GM19397 (cell line): Measurements from ENCODE around the gene NRP1.

Experiments used
- ATAC-seq: cut with Tn5 transposase; IDR thresholded peaks from one replicate; pipeline ENCODE4 v1.9.1; 2021; ENCODE audit warnings: mild to moderate bottlenecking, moderate library complexity; ENCODE audit not compliant: unreplicated experiment

The NRP1 gene

GRCh38 chr10:33192190-33192589, 142.3 kb downstream of the NRP1 start:
- ATAC-seq, result no peak

GRCh38 chr10:33190406-33190805, 144.1 kb downstream of the NRP1 start:
- ATAC-seq, result no peak

- ATAC-seq, result no peak
Measured at GRCh38 chr10:33189808-33190207, 144.7 kb downstream of the NRP1 start.

GRCh38 chr10:33189363-33189762, 145.1 kb downstream of the NRP1 start:
- ATAC-seq, result no peak

- ATAC-seq, result no peak
Measured at GRCh38 chr10:33187427-33187999, 147.0 kb downstream of the NRP1 start.

- ATAC-seq, result no peak
Measured at GRCh38 chr10:33186150-33186549, 148.3 kb downstream of the NRP1 start.

GRCh38 chr10:33183655-33184054, 150.8 kb downstream of the NRP1 start:
- ATAC-seq, result no peak

GRCh38 chr10:33180921-33181320, 153.5 kb downstream of the NRP1 start:
- no peak for ATAC-seq

GRCh38 chr10:33180390-33180789, 154.1 kb downstream of the NRP1 start:
- no peak for ATAC-seq

- ATAC-seq, result no peak
Measured at GRCh38 chr10:33179067-33179466, 155.4 kb downstream of the NRP1 start.

GRCh38 chr10:33178026-33178755, 156.3 kb downstream of the NRP1 start:
- ATAC-seq, result no peak

GRCh38 chr10:33176688-33177087, 157.8 kb downstream of the NRP1 start:
- no peak for ATAC-seq

GRCh38 chr10:33174674-33175434, 159.6 kb downstream of the NRP1 start:
- ATAC-seq, result no peak

- no peak for ATAC-seq
Measured at GRCh38 chr10:33165911-33166310, 168.6 kb downstream of the NRP1 start.

- no peak for ATAC-seq
Measured at GRCh38 chr10:33164060-33164709, 170.3 kb downstream of the NRP1 start.

GRCh38 chr10:33162248-33162575, 172.3 kb downstream of the NRP1 start:
- no peak for ATAC-seq

- no peak for ATAC-seq
Measured at GRCh38 chr10:33161550-33162247, 172.8 kb downstream of the NRP1 start.

- ATAC-seq, result no peak
Measured at GRCh38 chr10:33160151-33160550, 174.3 kb downstream of the NRP1 start.

- ATAC-seq, result no peak
Measured at GRCh38 chr10:33157103-33157502, 177.4 kb downstream of the NRP1 start.

GRCh38 chr10:33155720-33156638, 178.5 kb downstream of the NRP1 start:
- ATAC-seq, result no peak
